HFFc6 (cell line): ENCODE measurements around the gene SOCS3. TPM values are rescaled to one million over a fixed set of nuclear protein-coding genes. Genes with fewer than 3 reads are reported as not detected.

ENCODE experiments used
- DNase-seq: peaks from one replicate; pipeline ENCODE4 v3.0.0-alpha.2; 2018
- H3K27ac Mint-ChIP-seq: 2 replicates; pipeline ENCODE4 v1.8.0; 2020; ENCODE audit warnings: mild to moderate bottlenecking, mixed read lengths
- H3K27me3 Mint-ChIP-seq: 2 replicates; pipeline ENCODE4 v1.8.0; 2021; ENCODE audit warnings: mild to moderate bottlenecking, moderate library complexity, mixed read lengths; ENCODE audit not compliant: insufficient read depth
- H3K36me3 Mint-ChIP-seq: 2 replicates; pipeline ENCODE4 v1.8.0; 2021; ENCODE audit warnings: low read depth, mixed read lengths
- H3K4me1 Mint-ChIP-seq: 2 replicates; pipeline ENCODE4 v1.8.0; 2020; ENCODE audit warnings: low read depth, mixed read lengths
- H3K4me3 Mint-ChIP-seq: 2 replicates; pipeline ENCODE4 v1.8.0; 2020; ENCODE audit warnings: mild to moderate bottlenecking, moderate library complexity, mixed read lengths
- H3K9me3 Mint-ChIP-seq: 2 replicates; pipeline ENCODE4 v1.8.0; 2020; ENCODE audit warnings: mild to moderate bottlenecking, mixed read lengths
- total RNA-seq, 6 experiments: library from RNA; stranded (reverse); fragmentation: NEBNext Ultra II Directional; extraction: Animal tissue kit (Norgen Biotek cat#: 25700); gene quantifications; 2 replicates in 1 of 6; 3 replicates in 5 of 6; pipeline ENCODE4 v1.2.3, GENCODE V29; 2021
- TF ChIP-seq, protein P1 (sequence below): fragments of 200-600 bp; sonication (generic); IDR thresholded peaks from 2 replicates; pipeline ENCODE4 v1.5.0; 2021; ENCODE audit warnings: antibody characterized with exemption, mild to moderate bottlenecking

The SOCS3 gene
- total RNA-seq, 6 experiments from 2014 or later: 27.4 to 37.2 (median 33.2) TPM

DNA sequence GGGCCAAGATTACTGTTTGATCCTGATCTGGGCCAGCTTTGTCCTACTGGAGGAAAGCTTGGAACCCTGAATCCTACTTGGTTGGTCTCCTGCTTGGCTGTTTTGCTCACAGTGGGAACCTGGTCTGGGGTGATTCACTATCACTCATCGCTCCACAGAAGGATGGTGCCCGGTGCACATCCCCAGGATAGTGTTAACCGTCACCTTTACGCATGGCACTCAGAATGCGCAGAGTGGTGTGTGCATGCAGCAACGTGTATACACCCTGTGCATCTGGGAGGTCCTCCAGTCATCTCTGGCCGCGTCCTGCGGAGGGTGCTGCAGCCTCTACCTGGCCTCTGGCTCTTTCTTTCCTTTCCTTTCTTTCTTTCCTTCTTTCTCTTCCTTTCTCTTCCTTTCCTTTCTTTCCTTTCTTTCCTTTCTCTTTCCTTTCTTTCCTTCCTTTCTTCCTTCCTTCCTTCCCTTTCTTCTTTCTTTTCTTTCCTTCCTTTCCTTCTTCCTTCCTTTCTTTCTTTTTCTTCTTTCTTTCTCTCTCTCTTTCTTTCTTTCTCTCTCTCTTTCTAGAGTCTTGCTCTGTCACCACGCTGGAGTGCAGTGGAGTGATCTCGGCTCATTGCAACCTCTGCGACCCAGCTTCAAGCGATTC lies 13.1 kb downstream of the SOCS3 start:
- no peak overlapping the region for H3K27ac Mint-ChIP-seq
- TF ChIP-seq, protein P1, sequence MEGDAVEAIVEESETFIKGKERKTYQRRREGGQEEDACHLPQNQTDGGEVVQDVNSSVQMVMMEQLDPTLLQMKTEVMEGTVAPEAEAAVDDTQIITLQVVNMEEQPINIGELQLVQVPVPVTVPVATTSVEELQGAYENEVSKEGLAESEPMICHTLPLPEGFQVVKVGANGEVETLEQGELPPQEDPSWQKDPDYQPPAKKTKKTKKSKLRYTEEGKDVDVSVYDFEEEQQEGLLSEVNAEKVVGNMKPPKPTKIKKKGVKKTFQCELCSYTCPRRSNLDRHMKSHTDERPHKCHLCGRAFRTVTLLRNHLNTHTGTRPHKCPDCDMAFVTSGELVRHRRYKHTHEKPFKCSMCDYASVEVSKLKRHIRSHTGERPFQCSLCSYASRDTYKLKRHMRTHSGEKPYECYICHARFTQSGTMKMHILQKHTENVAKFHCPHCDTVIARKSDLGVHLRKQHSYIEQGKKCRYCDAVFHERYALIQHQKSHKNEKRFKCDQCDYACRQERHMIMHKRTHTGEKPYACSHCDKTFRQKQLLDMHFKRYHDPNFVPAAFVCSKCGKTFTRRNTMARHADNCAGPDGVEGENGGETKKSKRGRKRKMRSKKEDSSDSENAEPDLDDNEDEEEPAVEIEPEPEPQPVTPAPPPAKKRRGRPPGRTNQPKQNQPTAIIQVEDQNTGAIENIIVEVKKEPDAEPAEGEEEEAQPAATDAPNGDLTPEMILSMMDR: no peak; the same call in 1 of the 2 replicates
- H3K4me3 Mint-ChIP-seq: no peak overlapping the region
- H3K9me3 Mint-ChIP-seq: no peaks in the 10 kb centered on the region
- peaks cover 61% of the 10 kb centered on the region for H3K4me1 Mint-ChIP-seq
- H3K27me3 Mint-ChIP-seq: peaks cover 4% of the 10 kb centered on the region
- no peaks in the 10 kb centered on the region for H3K36me3 Mint-ChIP-seq
- peak; percentile 27 for DNase-seq

DNA sequence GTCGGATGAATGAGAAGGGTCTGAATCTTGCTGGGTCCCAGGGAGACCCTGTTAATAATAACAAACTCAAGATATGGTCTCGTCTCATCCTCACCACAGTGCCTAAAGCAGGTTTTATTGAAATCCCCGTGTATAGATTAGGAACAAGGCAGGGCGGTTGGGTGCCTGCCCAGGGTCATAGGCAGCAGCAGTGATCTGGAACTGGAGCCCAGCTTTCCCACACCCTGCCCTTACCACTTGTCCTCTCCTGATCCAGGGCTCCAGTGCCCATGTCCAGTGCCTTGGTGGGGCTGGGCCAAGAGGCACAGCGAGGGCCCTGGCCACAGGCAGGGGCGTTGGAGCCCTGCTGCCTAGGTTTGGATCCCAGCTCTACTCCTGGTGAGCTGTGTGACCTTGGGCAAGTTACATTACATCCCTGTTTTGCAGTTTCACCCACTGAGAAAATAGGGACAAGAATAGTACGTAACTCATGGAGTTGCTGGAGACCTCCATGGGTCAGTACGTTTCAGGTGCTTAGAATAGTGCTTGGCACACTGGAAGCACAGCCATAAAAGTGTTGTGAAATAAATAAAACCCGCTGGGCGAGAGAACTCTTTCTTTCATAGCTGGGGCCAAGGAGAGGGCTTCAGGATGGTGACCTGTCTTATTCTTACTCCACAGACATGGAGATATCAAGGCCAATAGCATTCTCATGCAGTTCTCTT lies 13.9 kb downstream of the SOCS3 start:
- H3K27me3 Mint-ChIP-seq: peaks cover 4% of the 10 kb centered on the region
- no peak overlapping the region for H3K4me3 Mint-ChIP-seq
- peaks cover 54% of the 10 kb centered on the region for H3K4me1 Mint-ChIP-seq
- no peaks in the 10 kb centered on the region for H3K36me3 Mint-ChIP-seq
- TF ChIP-seq, protein P1: no peak
- DNase-seq: no peak
- no peaks in the 10 kb centered on the region for H3K9me3 Mint-ChIP-seq
- no peak overlapping the region for H3K27ac Mint-ChIP-seq

DNA sequence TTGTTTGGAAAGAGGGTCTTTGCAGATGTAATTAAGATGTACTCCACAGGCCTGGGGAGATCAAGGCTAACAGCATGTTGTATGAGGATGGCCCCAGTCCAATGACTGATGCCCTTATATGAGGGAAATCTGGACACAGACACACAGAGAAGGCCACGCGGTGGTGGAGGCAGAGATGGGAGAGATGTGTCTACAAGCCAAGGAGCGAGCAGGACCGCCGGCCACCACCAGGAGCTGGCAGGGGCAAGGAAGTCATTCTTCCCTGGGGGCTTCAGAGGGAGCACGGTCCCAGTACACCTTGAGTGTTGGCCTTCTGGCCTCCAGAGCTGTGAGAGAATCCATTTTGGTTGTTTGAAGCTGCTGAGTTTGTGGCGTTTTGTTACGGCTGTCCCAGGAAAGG lies 14.7 kb downstream of the SOCS3 start:
- peaks cover 54% of the 10 kb centered on the region for H3K4me1 Mint-ChIP-seq
- no peak overlapping the region for H3K27ac Mint-ChIP-seq
- TF ChIP-seq, protein P1: peak; percentile 29; the same call in 1 of the 2 replicates
- H3K4me3 Mint-ChIP-seq: no peak overlapping the region
- DNase-seq: no peak
- no peaks in the 10 kb centered on the region for H3K36me3 Mint-ChIP-seq
- no peaks in the 10 kb centered on the region for H3K9me3 Mint-ChIP-seq
- peaks cover 1% of the 10 kb centered on the region for H3K27me3 Mint-ChIP-seq

DNA sequence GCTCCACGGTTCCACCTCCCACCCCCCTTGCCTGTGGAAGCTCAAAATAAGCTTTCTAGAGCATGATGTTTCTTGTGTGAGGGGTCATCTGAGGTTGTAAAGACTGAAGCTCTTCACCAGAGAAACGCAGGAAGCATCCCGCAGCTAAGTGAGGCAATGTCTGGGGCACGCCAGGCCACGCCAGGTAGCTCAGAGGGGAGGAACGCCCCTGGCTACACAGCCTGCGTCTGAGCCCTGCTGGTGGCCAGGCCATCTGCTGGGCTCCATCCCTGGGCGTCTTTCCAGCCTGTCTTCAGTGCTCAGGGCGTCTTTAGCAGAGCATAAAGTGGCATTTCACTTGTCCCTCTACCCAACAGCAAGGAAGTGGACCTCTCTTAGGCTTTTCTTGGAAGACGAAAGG lies 15.2 kb downstream of the SOCS3 start:
- H3K4me1 Mint-ChIP-seq: peaks cover 54% of the 10 kb centered on the region
- H3K27ac Mint-ChIP-seq: peak overlapping the region; percentile 40
- DNase-seq: no peak
- H3K9me3 Mint-ChIP-seq: no peaks in the 10 kb centered on the region
- no peak overlapping the region for H3K4me3 Mint-ChIP-seq
- no peaks in the 10 kb centered on the region for H3K36me3 Mint-ChIP-seq
- TF ChIP-seq, protein P1: no peak
- peaks cover 1% of the 10 kb centered on the region for H3K27me3 Mint-ChIP-seq

DNA sequence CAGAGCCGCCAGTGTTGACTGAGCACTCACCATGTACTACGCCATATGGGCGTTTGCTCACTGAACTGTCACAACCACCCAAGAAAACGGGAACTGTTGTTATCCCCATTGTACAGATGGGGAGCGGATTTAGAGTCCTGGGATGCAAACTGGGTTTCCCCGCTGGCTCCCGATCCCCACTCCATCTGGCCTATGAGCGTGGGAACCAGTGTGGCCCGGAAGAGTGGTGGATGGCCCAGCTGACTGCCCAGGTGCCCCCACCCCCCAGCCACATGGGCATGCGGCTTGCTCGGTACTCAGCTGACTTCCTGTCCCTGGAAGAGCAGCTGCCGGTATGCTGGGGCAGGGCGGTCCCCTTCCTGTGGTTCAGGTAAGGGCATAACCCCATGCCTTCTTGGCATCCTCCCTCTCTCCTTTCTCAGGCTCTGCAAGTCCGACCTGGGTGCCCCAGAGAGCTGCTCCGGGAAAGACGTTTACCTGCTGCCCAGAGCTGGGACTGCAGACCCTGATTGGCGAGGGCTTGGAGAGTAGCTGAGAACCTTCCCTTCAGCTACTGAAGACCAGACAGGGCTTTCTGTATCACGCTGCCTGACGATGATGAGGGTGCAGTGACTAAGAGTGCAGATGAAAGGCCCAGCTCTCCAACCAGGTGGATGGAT lies 16.2 kb downstream of the SOCS3 start:
- DNase-seq: no peak
- Mint-ChIP-seq H3K4me1 (peaks cover 49% of the 10 kb centered on the region), H3K9me3 (no peaks in the 10 kb centered on the region), H3K27me3 (peaks cover 1% of the 10 kb centered on the region), H3K27ac (peak overlapping the region; percentile 99), H3K4me3 (peak overlapping the region; percentile 80; the same call in 1 of the 2 replicates), H3K36me3 (no peaks in the 10 kb centered on the region)
- TF ChIP-seq, protein P1: no peak
